ENCODE results near the gene SPON1.
A peak's percentile ranks its signal among the peaks of the same experiment; 100 is the strongest.
"Not testable (repeated sequence)": the region's sequence is repeated elsewhere in the genome, so short reads cannot be mapped to it uniquely, and the experiment has no call there.

Gene SPON1

GRCh38 chr11:13923716-13924650 lies 38.5 kb upstream of the SPON1 start:
- no peak for TF ChIP-seq CTCF (IDR thresholded peaks at IDR 0.05; ENCODE audit: insufficient read depth, low read depth, low read length, missing control alignments)
- H3K4me3 ChIP-seq (ENCODE audit: low read length) = no peak overlapping the region
- peak; percentile 2 for DNase-seq (ENCODE audit: low read depth)

- DNase-seq (ENCODE audit: low read depth) = no peak
- H3K4me3 ChIP-seq (ENCODE audit: low read length) = no peak overlapping the region
- no peak for TF ChIP-seq CTCF (IDR thresholded peaks at IDR 0.05; ENCODE audit: insufficient read depth, low read depth, low read length, missing control alignments)
These were observed 37.7 kb upstream of the SPON1 start for GRCh38 chr11:13924801-13925327.

GRCh38 chr11:13926366-13926765 lies 36.2 kb upstream of the SPON1 start:
- not testable (repeated sequence) for DNase-seq (ENCODE audit: low read depth); H3K4me3 ChIP-seq (ENCODE audit: low read length)

GRCh38 chr11:13926981-13927380 lies 35.5 kb upstream of the SPON1 start:
- no peak overlapping the region for H3K4me3 ChIP-seq (ENCODE audit: low read length)
- no peak for DNase-seq (ENCODE audit: low read depth)
- TF ChIP-seq CTCF (IDR thresholded peaks at IDR 0.05; ENCODE audit: insufficient read depth, low read depth, low read length, missing control alignments) = no peak

GRCh38 chr11:13927481-13927880 lies 35.0 kb upstream of the SPON1 start:
- no peak for TF ChIP-seq CTCF (IDR thresholded peaks at IDR 0.05; ENCODE audit: insufficient read depth, low read depth, low read length, missing control alignments)
- no peak for DNase-seq (ENCODE audit: low read depth)

GRCh38 chr11:13928566-13929251 lies 33.8 kb upstream of the SPON1 start:
- DNase-seq (ENCODE audit: low read depth) = peak; percentile 62
- no peak overlapping the region for H3K4me3 ChIP-seq (ENCODE audit: low read length)
- TF ChIP-seq CTCF (IDR thresholded peaks at IDR 0.05; ENCODE audit: insufficient read depth, low read depth, low read length, missing control alignments) = no peak

More at GRCh38 chr11:13927481-13927880, 35.0 kb upstream of the SPON1 start:
- no peak overlapping the region for H3K4me3 ChIP-seq (ENCODE audit: low read length)

GRCh38 chr11:13929395-13929891 lies 33.1 kb upstream of the SPON1 start:
- no peak for TF ChIP-seq CTCF (IDR thresholded peaks at IDR 0.05; ENCODE audit: insufficient read depth, low read depth, low read length, missing control alignments)
- no peak overlapping the region for H3K4me3 ChIP-seq (ENCODE audit: low read length)
- no peak for DNase-seq (ENCODE audit: low read depth)

Data from epithelial cell of esophagus (primary cell).